Measurements from ENCODE around the gene FAM174C.

- TF ChIP-seq CTCF (IDR thresholded peaks at IDR 0.05) (no peak), POLR2A (IDR thresholded peaks at IDR 0.05) (no peak)
Observed at GRCh38 chr19:1290703-1291651, 15.6 kb downstream of the FAM174C start.
